GM23338 (cell line): ENCODE data around the gene NVL. TPM values are rescaled to one million over a fixed set of nuclear protein-coding genes. Genes with fewer than 3 reads are reported as not detected.

Source experiments
- ATAC-seq: fragments of 200-7000 bp; cut with Tn5 transposase; 3 replicates; pipeline ENCODE4 v1.9.1; 2020
- DNase-seq: peaks from one replicate; pipeline ENCODE4 v3.0.0-alpha.2; 2015; ENCODE audit warnings: low spot score
- H2AFZ ChIP-seq: fragments of 200-600 bp; sonication (generic); 2 replicates; pipeline ENCODE4 v1.8.0; 2016; ENCODE audit warnings: antibody characterized with exemption, mild to moderate bottlenecking, moderate library complexity
- H3F3A ChIP-seq: fragments of 200-600 bp; sonication (generic); replicated peaks from 2 replicates; pipeline ENCODE4 v1.8.0; 2017; ENCODE audit warnings: antibody characterized with exemption, mixed run types, low read depth
- H3K27ac ChIP-seq: fragments of 200-600 bp; sonication (generic); 2 replicates; pipeline ENCODE4 v1.6.1; 2016; ENCODE audit warnings: low read depth
- H3K27me3 ChIP-seq: fragments of 200-600 bp; sonication (generic); 2 replicates; pipeline ENCODE4 v1.8.0; 2016; ENCODE audit warnings: mild to moderate bottlenecking, mixed run types, moderate library complexity; ENCODE audit not compliant: insufficient read depth
- H3K36me3 ChIP-seq: fragments of 200-600 bp; sonication (generic); 2 replicates; pipeline ENCODE4 v1.8.0; 2016; ENCODE audit warnings: mild to moderate bottlenecking; ENCODE audit not compliant: insufficient read depth
- H3K4me1 ChIP-seq: fragments of 200-600 bp; sonication (generic); 2 replicates; pipeline ENCODE4 v1.8.0; 2016; ENCODE audit warnings: mild to moderate bottlenecking, moderate library complexity; ENCODE audit not compliant: insufficient read depth
- H3K4me2 ChIP-seq: fragments of 200-600 bp; sonication (generic); 2 replicates; pipeline ENCODE4 v1.7.1; 2017; ENCODE audit warnings: mixed run types
- H3K4me3 ChIP-seq: fragments of 200-600 bp; sonication (generic); 2 replicates; pipeline ENCODE4 v1.6.1; 2016; ENCODE audit warnings: mixed run types
- H3K79me2 ChIP-seq: fragments of 200-600 bp; sonication (generic); replicated peaks from 2 replicates; pipeline ENCODE4 v1.8.0; 2017; ENCODE audit warnings: mild to moderate bottlenecking; ENCODE audit not compliant: insufficient read depth
- H3K9me2 ChIP-seq: fragments of 200-600 bp; sonication (generic); 2 replicates; pipeline ENCODE4 v1.8.0; 2017; ENCODE audit not compliant: insufficient read depth
- H4K20me1 ChIP-seq: fragments of 200-600 bp; sonication (generic); replicated peaks from 2 replicates; pipeline ENCODE4 v1.8.0; 2017; ENCODE audit warnings: mild to moderate bottlenecking; ENCODE audit not compliant: insufficient read depth
- H3K27ac Mint-ChIP-seq: 2 replicates; pipeline ENCODE4 v1.8.0; 2020; ENCODE audit warnings: inconsistent platforms, mild to moderate bottlenecking, moderate library complexity, mixed read lengths
- H3K27me3 Mint-ChIP-seq: 3 replicates; pipeline ENCODE4 v1.8.0; 2022; ENCODE audit warnings: low read depth, mild to moderate bottlenecking, moderate library complexity, mixed read lengths, inconsistent platforms; ENCODE audit not compliant: insufficient read depth, poor library complexity
- H3K36me3 Mint-ChIP-seq: 3 replicates; pipeline ENCODE4 v1.8.0; 2021; ENCODE audit warnings: low read depth, mild to moderate bottlenecking, inconsistent platforms, moderate library complexity, mixed read lengths
- H3K4me1 Mint-ChIP-seq: 3 replicates; pipeline ENCODE4 v1.8.0; 2020; ENCODE audit warnings: mild to moderate bottlenecking, inconsistent platforms, mixed read lengths
- H3K4me3 Mint-ChIP-seq: 3 replicates; pipeline ENCODE4 v1.8.0; 2021; ENCODE audit warnings: moderate library complexity, mild to moderate bottlenecking, inconsistent platforms, mixed read lengths
- H3K9me3 Mint-ChIP-seq: 3 replicates; pipeline ENCODE4 v1.8.0; 2020; ENCODE audit warnings: moderate library complexity, mild to moderate bottlenecking, inconsistent platforms, mixed read lengths
- CREB1 ChIP-seq: fragments of 250-450 bp; sonication (Bioruptor Pico); IDR thresholded peaks from 2 replicates; pipeline ENCODE4 v1.5.0; 2020; ENCODE audit warnings: low read depth, mild to moderate bottlenecking, moderate library complexity
- CTCF ChIP-seq, 2 experiments: fragments of 200-600 bp in 1 of 2; sonication (generic) in 1 of 2; conservative IDR thresholded peaks; 2 replicates each; pipeline versions ENCODE4 v1.5.1 to v1.6.1; 2016 to 2017; ENCODE audit warnings: antibody characterized with exemption in 2 of 2, low read depth in 2 of 2, mild to moderate bottlenecking in 2 of 2, moderate library complexity in 1 of 2
- ETS1 ChIP-seq: IDR thresholded peaks from 2 replicates; pipeline ENCODE4 v1.6.1; 2016; ENCODE audit warnings: antibody characterized with exemption
- JUNB ChIP-seq: IDR thresholded peaks from one replicate; pipeline ENCODE4 v1.6.1; 2016; ENCODE audit warnings: antibody characterized with exemption; ENCODE audit not compliant: unreplicated experiment
- POLR2AphosphoS5 ChIP-seq: IDR thresholded peaks from 2 replicates; pipeline ENCODE4 v1.6.1; 2016; ENCODE audit warnings: antibody characterized with exemption, low read depth
- polyA plus RNA-seq: library from polyadenylated mRNA; unstranded; fragments of >200 nt; fragmentation: Nextera tagmentation; extraction: Ambion mirVana; gene quantifications from 2 replicates; pipeline ENCODE4 v1.2.1, GENCODE V29; 2016
- total RNA-seq: library from RNA; depleted of rRNA; stranded (reverse); fragments of >200 nt; shearing (Covaris generic); gene quantifications from 2 replicates; pipeline ENCODE4 v1.2.3, GENCODE V29; 2014
- TF ChIP-seq, protein P1 (sequence below): fragments of 250-450 bp; sonication (Bioruptor Pico); IDR thresholded peaks from 2 replicates; pipeline ENCODE4 v1.5.0; 2020; ENCODE audit warnings: mild to moderate bottlenecking, moderate library complexity

NVL gene
- total and polyA plus RNA-seq, 2 experiments from 2014 or later: 44.4 to 71.7 TPM

GRCh38 chr1:224226849-224227502 lies 103.0 kb downstream of the NVL start:
- Histone ChIP-seq H3K9me2 (no peaks in the 10 kb centered on the region), H3K27ac (no peak overlapping the region), H3F3A (peaks cover 16% of the 10 kb centered on the region; the same call in 1 of the 2 replicates), H4K20me1 (no peaks in the 10 kb centered on the region), H2AFZ (no peak overlapping the region), H3K4me1 (no peaks in the 10 kb centered on the region), H3K27me3 (no peaks in the 10 kb centered on the region; the same call in 1 of the 2 replicates), H3K4me3 (no peak overlapping the region), H3K36me3 (peaks cover 3% of the 10 kb centered on the region), H3K4me2 (no peak overlapping the region), H3K79me2 (no peaks in the 10 kb centered on the region)
- Mint-ChIP-seq H3K27me3 (peaks cover 14% of the 10 kb centered on the region), H3K4me3 (no peak overlapping the region), H3K36me3 (peaks cover 43% of the 10 kb centered on the region), H3K4me1 (peaks cover 12% of the 10 kb centered on the region), H3K9me3 (no peaks in the 10 kb centered on the region; the same call in 2 of the 3 replicates), H3K27ac (no peak overlapping the region)
- peak; percentile 54; the same call in 2 of the 3 replicates for ATAC-seq
- TF ChIP-seq, protein P1, sequence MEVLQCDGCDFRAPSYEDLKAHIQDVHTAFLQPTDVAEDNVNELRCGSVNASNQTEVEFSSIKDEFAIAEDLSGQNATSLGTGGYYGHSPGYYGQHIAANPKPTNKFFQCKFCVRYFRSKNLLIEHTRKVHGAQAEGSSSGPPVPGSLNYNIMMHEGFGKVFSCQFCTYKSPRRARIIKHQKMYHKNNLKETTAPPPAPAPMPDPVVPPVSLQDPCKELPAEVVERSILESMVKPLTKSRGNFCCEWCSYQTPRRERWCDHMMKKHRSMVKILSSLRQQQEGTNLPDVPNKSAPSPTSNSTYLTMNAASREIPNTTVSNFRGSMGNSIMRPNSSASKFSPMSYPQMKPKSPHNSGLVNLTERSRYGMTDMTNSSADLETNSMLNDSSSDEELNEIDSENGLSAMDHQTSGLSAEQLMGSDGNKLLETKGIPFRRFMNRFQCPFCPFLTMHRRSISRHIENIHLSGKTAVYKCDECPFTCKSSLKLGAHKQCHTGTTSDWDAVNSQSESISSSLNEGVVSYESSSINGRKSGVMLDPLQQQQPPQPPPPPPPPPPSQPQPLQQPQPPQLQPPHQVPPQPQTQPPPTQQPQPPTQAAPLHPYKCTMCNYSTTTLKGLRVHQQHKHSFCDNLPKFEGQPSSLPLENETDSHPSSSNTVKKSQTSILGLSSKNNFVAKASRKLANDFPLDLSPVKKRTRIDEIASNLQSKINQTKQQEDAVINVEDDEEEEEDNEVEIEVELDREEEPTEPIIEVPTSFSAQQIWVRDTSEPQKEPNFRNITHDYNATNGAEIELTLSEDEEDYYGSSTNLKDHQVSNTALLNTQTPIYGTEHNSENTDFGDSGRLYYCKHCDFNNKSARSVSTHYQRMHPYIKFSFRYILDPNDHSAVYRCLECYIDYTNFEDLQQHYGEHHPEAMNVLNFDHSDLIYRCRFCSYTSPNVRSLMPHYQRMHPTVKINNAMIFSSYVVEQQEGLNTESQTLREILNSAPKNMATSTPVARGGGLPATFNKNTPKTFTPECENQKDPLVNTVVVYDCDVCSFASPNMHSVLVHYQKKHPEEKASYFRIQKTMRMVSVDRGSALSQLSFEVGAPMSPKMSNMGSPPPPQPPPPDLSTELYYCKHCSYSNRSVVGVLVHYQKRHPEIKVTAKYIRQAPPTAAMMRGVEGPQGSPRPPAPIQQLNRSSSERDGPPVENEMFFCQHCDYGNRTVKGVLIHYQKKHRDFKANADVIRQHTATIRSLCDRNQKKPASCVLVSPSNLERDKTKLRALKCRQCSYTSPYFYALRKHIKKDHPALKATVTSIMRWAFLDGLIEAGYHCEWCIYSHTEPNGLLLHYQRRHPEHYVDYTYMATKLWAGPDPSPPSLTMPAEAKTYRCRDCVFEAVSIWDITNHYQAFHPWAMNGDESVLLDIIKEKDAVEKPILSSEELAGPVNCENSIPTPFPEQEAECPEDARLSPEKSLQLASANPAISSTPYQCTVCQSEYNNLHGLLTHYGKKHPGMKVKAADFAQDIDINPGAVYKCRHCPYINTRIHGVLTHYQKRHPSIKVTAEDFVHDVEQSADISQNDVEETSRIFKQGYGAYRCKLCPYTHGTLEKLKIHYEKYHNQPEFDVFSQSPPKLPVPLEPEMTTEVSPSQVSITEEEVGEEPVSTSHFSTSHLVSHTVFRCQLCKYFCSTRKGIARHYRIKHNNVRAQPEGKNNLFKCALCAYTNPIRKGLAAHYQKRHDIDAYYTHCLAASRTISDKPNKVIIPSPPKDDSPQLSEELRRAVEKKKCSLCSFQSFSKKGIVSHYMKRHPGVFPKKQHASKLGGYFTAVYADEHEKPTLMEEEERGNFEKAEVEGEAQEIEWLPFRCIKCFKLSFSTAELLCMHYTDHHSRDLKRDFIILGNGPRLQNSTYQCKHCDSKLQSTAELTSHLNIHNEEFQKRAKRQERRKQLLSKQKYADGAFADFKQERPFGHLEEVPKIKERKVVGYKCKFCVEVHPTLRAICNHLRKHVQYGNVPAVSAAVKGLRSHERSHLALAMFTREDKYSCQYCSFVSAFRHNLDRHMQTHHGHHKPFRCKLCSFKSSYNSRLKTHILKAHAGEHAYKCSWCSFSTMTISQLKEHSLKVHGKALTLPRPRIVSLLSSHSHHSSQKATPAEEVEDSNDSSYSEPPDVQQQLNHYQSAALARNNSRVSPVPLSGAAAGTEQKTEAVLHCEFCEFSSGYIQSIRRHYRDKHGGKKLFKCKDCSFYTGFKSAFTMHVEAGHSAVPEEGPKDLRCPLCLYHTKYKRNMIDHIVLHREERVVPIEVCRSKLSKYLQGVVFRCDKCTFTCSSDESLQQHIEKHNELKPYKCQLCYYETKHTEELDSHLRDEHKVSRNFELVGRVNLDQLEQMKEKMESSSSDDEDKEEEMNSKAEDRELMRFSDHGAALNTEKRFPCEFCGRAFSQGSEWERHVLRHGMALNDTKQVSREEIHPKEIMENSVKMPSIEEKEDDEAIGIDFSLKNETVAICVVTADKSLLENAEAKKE (CRISPR knock-in tag): no peak
- TF ChIP-seq POLR2AphosphoS5 (peak; percentile 74), CTCF (conservative IDR thresholded peaks at IDR 0.05; ENCODE audit: low read depth in 2 of 2) (no peak), ETS1 (no peak), CREB1 (no peak), JUNB (no peak)
- peak; percentile 50 for DNase-seq
